ENCODE measurements around the gene FHIT.

FHIT gene

GRCh38 chr3:60391292-60391691 lies 860.0 kb downstream of the FHIT start:
- H3K79me2 ChIP-seq (ENCODE audit: low read length), result no peaks in the 10 kb centered on the region
- no peak overlapping the region for H3K27ac ChIP-seq (ENCODE audit: low read length)
- no peak overlapping the region for H2AFZ ChIP-seq (ENCODE audit: low read depth, low read length)
- TF ChIP-seq CTCF (IDR thresholded peaks at IDR 0.05; ENCODE audit: low read depth, low read length) (no peak), EZH2phosphoT487 (IDR thresholded peaks at IDR 0.05; ENCODE audit: low read depth) (no peak)
- no peaks in the 10 kb centered on the region for H3K9me3 ChIP-seq (ENCODE audit: insufficient read depth, low read length)
- H4K20me1 ChIP-seq (ENCODE audit: insufficient read depth, low read length), result no peaks in the 10 kb centered on the region
- no peaks in the 10 kb centered on the region for H3K4me1 ChIP-seq (ENCODE audit: low read length)
- no peak overlapping the region for H3K9ac ChIP-seq (ENCODE audit: low read length)
- H3K27me3 ChIP-seq (ENCODE audit: low read depth, low read length), result no peaks in the 10 kb centered on the region
- H3K36me3 ChIP-seq (replicated peaks; ENCODE audit: low read depth, low read length), result no peaks in the 10 kb centered on the region
- H3K4me3 ChIP-seq (ENCODE audit: low read length), result no peak overlapping the region
- no peak overlapping the region for H3K4me2 ChIP-seq (ENCODE audit: low read length)

GRCh38 chr3:60388731-60389130 lies 862.5 kb downstream of the FHIT start:
- H2AFZ ChIP-seq (ENCODE audit: low read depth, low read length), result no peak overlapping the region
- H3K4me3 ChIP-seq (ENCODE audit: low read length), result no peak overlapping the region
- H3K27ac ChIP-seq (ENCODE audit: low read length), result no peak overlapping the region
- no peaks in the 10 kb centered on the region for H4K20me1 ChIP-seq (ENCODE audit: insufficient read depth, low read length)
- no peaks in the 10 kb centered on the region for H3K36me3 ChIP-seq (replicated peaks; ENCODE audit: low read depth, low read length)
- H3K27me3 ChIP-seq (ENCODE audit: low read depth, low read length), result no peaks in the 10 kb centered on the region
- H3K79me2 ChIP-seq (ENCODE audit: low read length), result no peaks in the 10 kb centered on the region
- no peak overlapping the region for H3K9ac ChIP-seq (ENCODE audit: low read length)
- no peaks in the 10 kb centered on the region for H3K4me1 ChIP-seq (ENCODE audit: low read length)
- H3K4me2 ChIP-seq (ENCODE audit: low read length), result no peak overlapping the region
- TF ChIP-seq CTCF (IDR thresholded peaks at IDR 0.05; ENCODE audit: low read depth, low read length) (no peak), EZH2phosphoT487 (IDR thresholded peaks at IDR 0.05; ENCODE audit: low read depth) (no peak)
- H3K9me3 ChIP-seq (ENCODE audit: insufficient read depth, low read length), result no peaks in the 10 kb centered on the region

DNA sequence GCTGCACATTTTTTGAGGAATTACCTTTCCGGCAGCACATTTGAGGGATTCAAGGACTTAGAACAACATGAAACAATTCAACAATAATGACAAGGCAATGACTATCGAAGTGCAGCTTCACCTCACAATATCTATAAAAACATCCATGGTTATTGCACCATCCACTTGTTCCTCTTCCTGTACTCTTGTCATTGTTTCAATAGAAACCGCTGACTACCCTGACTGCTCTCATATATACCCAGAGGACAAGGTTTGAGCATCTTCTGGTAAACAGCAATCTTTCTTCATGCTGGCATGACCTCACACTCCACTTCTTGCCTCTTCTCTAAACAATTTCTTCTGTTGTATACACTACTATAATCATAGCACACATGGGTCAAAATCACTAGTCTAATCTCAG lies 864.9 kb downstream of the FHIT start:
- no peaks in the 10 kb centered on the region for H3K9me3 ChIP-seq (ENCODE audit: insufficient read depth, low read length)

DNA sequence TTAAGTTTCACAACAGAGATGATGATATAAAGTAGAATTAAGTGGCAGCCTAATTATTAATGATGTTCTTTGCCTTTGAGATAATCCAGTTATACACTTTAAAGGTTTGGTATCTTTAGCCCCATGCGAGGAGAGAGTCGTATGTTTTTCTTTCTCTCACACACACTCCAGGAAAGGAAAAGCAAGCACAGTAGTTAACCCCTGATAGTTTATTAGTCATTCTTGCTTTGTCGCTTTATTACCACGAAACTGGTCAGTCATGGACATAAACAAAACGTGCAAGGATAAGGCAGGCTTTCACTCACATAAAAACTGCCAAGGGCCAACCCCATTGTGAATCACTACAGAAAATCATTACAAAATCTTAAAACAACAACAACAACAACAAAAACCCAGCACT lies 866.9 kb downstream of the FHIT start:
- Histone ChIP-seq H4K20me1 (ENCODE audit: insufficient read depth, low read length) (no peaks in the 10 kb centered on the region), H2AFZ (ENCODE audit: low read depth, low read length) (no peak overlapping the region), H3K79me2 (ENCODE audit: low read length) (no peaks in the 10 kb centered on the region), H3K9ac (ENCODE audit: low read length) (no peak overlapping the region), H3K4me1 (ENCODE audit: low read length) (no peaks in the 10 kb centered on the region), H3K27ac (ENCODE audit: low read length) (no peak overlapping the region), H3K4me3 (ENCODE audit: low read length) (no peak overlapping the region), H3K27me3 (ENCODE audit: low read depth, low read length) (no peaks in the 10 kb centered on the region), H3K36me3 (replicated peaks; ENCODE audit: low read depth, low read length) (no peaks in the 10 kb centered on the region), H3K9me3 (ENCODE audit: insufficient read depth, low read length) (no peaks in the 10 kb centered on the region), H3K4me2 (ENCODE audit: low read length) (no peak overlapping the region)
- TF ChIP-seq CTCF (IDR thresholded peaks at IDR 0.05; ENCODE audit: low read depth, low read length) (no peak), EZH2phosphoT487 (IDR thresholded peaks at IDR 0.05; ENCODE audit: low read depth) (no peak)

More for the DNA sequence above, 864.9 kb downstream of the FHIT start:
- Histone ChIP-seq H4K20me1 (ENCODE audit: insufficient read depth, low read length) (no peaks in the 10 kb centered on the region), H3K27me3 (ENCODE audit: low read depth, low read length) (no peaks in the 10 kb centered on the region), H3K36me3 (replicated peaks; ENCODE audit: low read depth, low read length) (no peaks in the 10 kb centered on the region), H3K9ac (ENCODE audit: low read length) (no peak overlapping the region), H3K27ac (ENCODE audit: low read length) (no peak overlapping the region), H3K4me3 (ENCODE audit: low read length) (no peak overlapping the region), H3K4me1 (ENCODE audit: low read length) (no peaks in the 10 kb centered on the region), H2AFZ (ENCODE audit: low read depth, low read length) (no peak overlapping the region), H3K79me2 (ENCODE audit: low read length) (no peaks in the 10 kb centered on the region), H3K4me2 (ENCODE audit: low read length) (no peak overlapping the region)
- TF ChIP-seq CTCF (IDR thresholded peaks at IDR 0.05; ENCODE audit: low read depth, low read length) (no peak), EZH2phosphoT487 (IDR thresholded peaks at IDR 0.05; ENCODE audit: low read depth) (no peak)
